KOPT-K1 (cell line): ENCODE data around the gene FIZ1.

Experiments used
- H3K27ac ChIP-seq: fragments of 200-600 bp; sonication (generic); 2 replicates; pipeline ENCODE4 v1.5.1; 2016; ENCODE audit warnings: antibody characterized with exemption, mild to moderate bottlenecking, low read depth, low read length; ENCODE audit not compliant: poor library complexity, severe bottlenecking
- H3K36me3 ChIP-seq: fragments of 200-600 bp; sonication (generic); 2 replicates; pipeline ENCODE4 v1.5.1; 2017; ENCODE audit warnings: antibody characterized with exemption, mild to moderate bottlenecking, low read length, moderate library complexity; ENCODE audit not compliant: insufficient read depth
- H3K9me3 ChIP-seq: fragments of 200-600 bp; sonication (generic); 2 replicates; pipeline ENCODE4 v1.5.1; 2017; ENCODE audit warnings: antibody characterized with exemption, low read length, mild to moderate bottlenecking; ENCODE audit not compliant: insufficient read depth, poor library complexity, severe bottlenecking

Gene FIZ1

GRCh38 chr19:55611300-55611982 lies 12.1 kb upstream of the FIZ1 start:
- Histone ChIP-seq H3K36me3 (peaks cover 35% of the 10 kb centered on the region; the same call in 1 of the 2 replicates), H3K27ac (no peak overlapping the region), H3K9me3 (no peaks in the 10 kb centered on the region)

- Histone ChIP-seq H3K9me3 (no peaks in the 10 kb centered on the region), H3K27ac (no peak overlapping the region), H3K36me3 (peaks cover 22% of the 10 kb centered on the region; the same call in 1 of the 2 replicates)
These were observed 10.0 kb upstream of the FIZ1 start for GRCh38 chr19:55609326-55609725.

- Histone ChIP-seq H3K36me3 (peaks cover 19% of the 10 kb centered on the region; the same call in 1 of the 2 replicates), H3K9me3 (no peaks in the 10 kb centered on the region), H3K27ac (peak overlapping the region; percentile 82)
These were observed 7.5 kb upstream of the FIZ1 start for GRCh38 chr19:55606817-55607216.

GRCh38 chr19:55606471-55606787 lies 7.1 kb upstream of the FIZ1 start:
- Histone ChIP-seq H3K27ac (peak overlapping the region; percentile 82), H3K36me3 (peaks cover 19% of the 10 kb centered on the region; the same call in 1 of the 2 replicates), H3K9me3 (no peaks in the 10 kb centered on the region)

GRCh38 chr19:55605637-55606470 lies 6.5 kb upstream of the FIZ1 start, which contains the start of gene ZNF865:
Gene ZNF865 (plus strand): TSS chr19:55605647. CDS start chr19:55613619, 7,972 bp downstream.
- Histone ChIP-seq H3K9me3 (no peaks in the 10 kb centered on the region), H3K36me3 (peaks cover 19% of the 10 kb centered on the region; the same call in 1 of the 2 replicates), H3K27ac (peak within 1 kb of the TSS; percentile 82)

- H3K9me3 ChIP-seq = no peaks in the 10 kb centered on the region
- peak overlapping the region; percentile 82 for H3K27ac ChIP-seq
- H3K36me3 ChIP-seq = peaks cover 15% of the 10 kb centered on the region; the same call in 1 of the 2 replicates
These were observed 5.9 kb upstream of the FIZ1 start for GRCh38 chr19:55605207-55605636.

- Histone ChIP-seq H3K27ac (no peak overlapping the region), H3K9me3 (no peaks in the 10 kb centered on the region), H3K36me3 (0 out of 2 replicates have a peak, but pooled peaks cover 2% of the 10 kb centered on the region)
These were observed 4.4 kb upstream of the FIZ1 start for GRCh38 chr19:55603581-55604292.

- Histone ChIP-seq H3K27ac (no peak overlapping the region), H3K36me3 (no peaks in the 10 kb centered on the region), H3K9me3 (no peaks in the 10 kb centered on the region)
These were observed 3.8 kb upstream of the FIZ1 start for GRCh38 chr19:55603115-55603514.

- Histone ChIP-seq H3K9me3 (no peaks in the 10 kb centered on the region), H3K36me3 (peaks cover under 1% of the 10 kb centered on the region; the same call in 1 of the 2 replicates), H3K27ac (no peak overlapping the region)
These were observed 3.0 kb upstream of the FIZ1 start for GRCh38 chr19:55602104-55603001.

GRCh38 chr19:55601084-55601483 lies 1.8 kb upstream of the FIZ1 start:
- H3K36me3 ChIP-seq = peaks cover 13% of the 10 kb centered on the region
- no peaks in the 10 kb centered on the region for H3K9me3 ChIP-seq
- H3K27ac ChIP-seq = peak overlapping the region; percentile 97

- Histone ChIP-seq H3K36me3 (peaks cover 17% of the 10 kb centered on the region), H3K9me3 (no peaks in the 10 kb centered on the region), H3K27ac (peak overlapping the region; percentile 97)
These were observed 1.3 kb upstream of the FIZ1 start for GRCh38 chr19:55600662-55601028.

GRCh38 chr19:55599842-55600661 lies 735 bp upstream of the FIZ1 start, which contains the start of gene ZNF524:
Gene ZNF524 (plus strand): TSS chr19:55600288. CDS start chr19:55602113, 1,825 bp downstream.
- Histone ChIP-seq H3K36me3 (peaks cover 23% of the 10 kb centered on the region), H3K9me3 (no peaks in the 10 kb centered on the region), H3K27ac (peak within 1 kb of the TSS; percentile 97)

- peak overlapping the region; percentile 97 for H3K27ac ChIP-seq
- H3K9me3 ChIP-seq = no peaks in the 10 kb centered on the region
- peaks cover 31% of the 10 kb centered on the region for H3K36me3 ChIP-seq
These were observed 424 bp downstream of the FIZ1 start for GRCh38 chr19:55598719-55599467.
